Stimulated activated CD4-positive, alpha-beta T cell treated with anti-CD3 and anti-CD28 coated beads, Interleukin-15, amount 100 ng/mL, for 1 hour (primary cell): ENCODE measurements around the gene TTC22.

Experiments used
- DNase-seq, 2 donors: peaks; one replicate each; pipeline ENCODE4 v3.0.0-alpha.2; 2020; ENCODE audit warnings: low read depth in 1 of 2, low spot score in 1 of 2

The TTC22 gene

DNA sequence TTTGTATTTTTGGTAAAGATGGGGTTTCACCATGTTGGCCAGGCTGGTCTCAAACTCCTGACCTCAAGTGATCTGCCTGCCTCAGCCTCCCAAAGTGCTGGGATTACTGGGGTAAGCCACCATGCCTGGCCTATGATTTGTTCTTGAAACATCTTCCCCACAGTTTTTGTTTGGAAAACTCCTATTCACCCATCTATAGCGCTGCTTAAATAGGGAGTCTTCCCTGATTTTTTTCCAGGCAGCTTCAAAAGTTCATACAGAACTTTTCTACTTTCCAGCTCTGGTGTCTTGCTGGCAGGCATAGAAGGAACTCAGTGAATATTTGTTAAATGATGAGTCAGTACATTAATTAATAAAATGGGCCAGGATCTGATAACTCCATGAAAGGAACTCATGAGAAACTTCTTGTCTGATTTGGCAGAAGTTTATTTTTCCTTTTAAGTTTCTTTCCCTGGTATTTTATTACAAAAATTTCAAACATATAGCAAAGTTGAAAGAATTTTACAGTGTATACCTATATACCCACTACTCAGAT, 33.0 kb upstream of the TTC22 start:
- DNase-seq = no peak

DNA sequence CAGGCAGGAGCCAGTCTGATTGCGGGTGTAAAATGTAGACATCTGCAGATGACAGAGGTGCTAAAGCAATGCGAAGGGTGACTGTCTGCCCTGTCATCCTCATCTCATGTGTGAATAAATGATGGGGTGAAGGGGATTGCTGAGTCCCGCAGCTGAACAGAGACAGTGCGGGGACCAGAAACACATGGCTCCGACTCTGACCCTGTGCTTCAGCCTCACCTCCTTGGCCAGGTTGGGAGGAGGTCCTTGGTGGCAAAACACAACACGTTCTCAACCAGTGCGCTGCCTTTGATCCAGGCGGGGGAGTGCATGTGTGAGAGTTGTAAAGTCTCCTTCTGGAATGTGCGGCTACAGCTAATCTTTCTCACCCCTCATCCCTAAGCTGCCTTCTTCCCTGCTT, 32.0 kb upstream of the TTC22 start:
- no peak for DNase-seq

DNA sequence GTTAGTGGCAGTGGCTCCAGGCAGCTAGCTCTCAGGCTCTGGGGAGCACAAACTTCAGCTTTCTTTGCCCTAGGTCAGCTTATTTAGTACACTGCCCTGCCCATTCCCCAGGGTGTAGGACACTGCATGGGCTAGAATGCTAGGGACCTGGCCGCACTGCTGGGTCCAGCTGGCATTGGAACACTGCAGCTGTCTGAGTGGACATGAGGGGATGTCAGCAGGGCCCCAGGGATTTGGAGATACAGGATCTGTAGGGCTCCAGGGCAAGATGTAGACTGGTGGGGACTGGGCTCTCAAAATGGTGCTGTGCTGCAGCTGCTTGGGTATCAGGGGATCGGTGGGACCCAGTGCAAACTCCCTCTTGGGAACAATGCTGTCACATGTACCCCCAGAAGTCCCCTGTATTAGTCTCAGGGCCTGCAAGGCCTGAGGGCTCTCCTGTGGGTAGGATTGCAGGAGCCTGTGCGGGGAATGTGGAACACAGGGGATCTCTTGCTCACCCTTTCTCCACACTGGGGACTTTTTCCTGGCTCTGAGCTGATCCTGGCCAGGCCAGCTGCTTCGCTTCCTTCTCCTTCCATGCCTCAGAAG, 25.2 kb upstream of the TTC22 start:
- DNase-seq = no peak

DNA sequence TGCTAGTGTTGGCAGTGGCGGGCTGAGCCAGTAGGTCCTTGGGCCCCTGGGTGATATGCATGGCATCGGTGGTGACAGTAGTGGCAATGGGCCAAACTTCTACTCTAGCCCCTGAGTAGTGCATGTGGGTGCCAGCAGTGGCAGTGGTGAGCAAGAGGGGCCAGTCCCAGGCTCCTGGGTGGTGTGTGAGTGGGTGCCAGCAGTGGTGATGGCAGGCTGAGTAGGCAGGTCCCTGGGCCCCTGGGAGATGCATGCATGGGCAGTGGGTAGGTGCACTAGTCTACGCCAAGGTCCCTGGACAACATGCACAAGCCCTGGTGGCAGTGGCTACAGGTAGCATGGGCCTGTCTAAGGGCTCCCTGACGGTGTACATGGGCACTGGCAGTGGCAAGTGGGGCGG, 24.6 kb upstream of the TTC22 start:
- no peak for DNase-seq

DNA sequence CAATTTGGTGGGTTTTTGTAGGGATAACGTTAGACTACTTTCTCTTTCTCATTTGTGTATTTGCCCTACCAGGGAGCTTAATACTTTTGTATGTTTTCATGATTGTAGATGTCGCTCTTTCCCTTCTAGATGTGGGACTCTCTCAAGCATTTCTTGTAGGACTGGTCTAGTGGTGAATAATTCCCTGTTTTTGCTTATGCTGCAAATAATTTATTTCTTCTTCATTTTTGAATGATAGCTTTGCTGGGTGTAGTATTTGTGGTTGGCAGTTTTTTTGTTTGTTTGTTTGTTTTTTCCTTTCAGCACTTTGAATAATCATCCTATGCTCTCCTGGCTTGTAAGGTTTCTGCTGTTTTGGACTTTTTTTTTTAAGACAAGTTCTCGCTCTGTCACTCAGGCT, 22.5 kb upstream of the TTC22 start:
- no peak for DNase-seq

DNA sequence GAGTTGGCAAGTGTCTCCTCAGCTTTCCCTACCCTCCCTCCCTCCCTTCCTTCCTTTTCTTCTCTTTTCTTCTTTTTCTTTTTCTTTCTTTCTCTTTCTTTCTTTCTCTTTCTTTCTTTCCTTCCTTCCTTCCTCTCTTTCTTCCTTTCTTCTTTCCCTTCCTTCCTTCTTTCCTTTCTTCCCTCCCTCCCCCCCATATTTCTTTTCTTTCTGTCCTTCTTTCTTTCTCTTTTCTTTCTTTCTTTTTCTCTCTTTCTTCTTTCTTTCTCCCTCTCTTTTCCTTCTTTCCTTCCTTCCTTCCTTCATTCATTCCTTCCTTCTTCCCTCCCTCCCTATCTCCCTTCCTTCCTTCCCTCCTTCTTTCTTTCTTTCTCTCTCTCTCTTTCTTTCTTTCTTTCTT, 18.6 kb upstream of the TTC22 start:
- no peak for DNase-seq

DNA sequence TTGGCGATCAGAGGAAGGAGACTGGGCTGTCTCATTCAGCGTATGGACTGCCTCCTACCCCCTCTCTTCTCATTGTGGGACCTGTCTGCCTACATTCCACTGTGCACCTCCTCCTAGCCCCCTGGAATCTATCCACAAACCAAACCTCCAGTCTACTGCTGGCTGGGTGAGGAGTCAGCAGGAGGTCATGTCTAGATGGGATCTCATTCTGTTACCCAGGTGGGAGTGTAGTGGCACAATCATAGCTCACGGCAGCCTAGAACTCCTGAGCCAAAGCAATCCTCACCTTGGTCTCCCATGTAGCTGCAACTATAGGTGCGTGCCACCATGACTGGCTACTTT, 18.0 kb upstream of the TTC22 start:
- DNase-seq = no peak

DNA sequence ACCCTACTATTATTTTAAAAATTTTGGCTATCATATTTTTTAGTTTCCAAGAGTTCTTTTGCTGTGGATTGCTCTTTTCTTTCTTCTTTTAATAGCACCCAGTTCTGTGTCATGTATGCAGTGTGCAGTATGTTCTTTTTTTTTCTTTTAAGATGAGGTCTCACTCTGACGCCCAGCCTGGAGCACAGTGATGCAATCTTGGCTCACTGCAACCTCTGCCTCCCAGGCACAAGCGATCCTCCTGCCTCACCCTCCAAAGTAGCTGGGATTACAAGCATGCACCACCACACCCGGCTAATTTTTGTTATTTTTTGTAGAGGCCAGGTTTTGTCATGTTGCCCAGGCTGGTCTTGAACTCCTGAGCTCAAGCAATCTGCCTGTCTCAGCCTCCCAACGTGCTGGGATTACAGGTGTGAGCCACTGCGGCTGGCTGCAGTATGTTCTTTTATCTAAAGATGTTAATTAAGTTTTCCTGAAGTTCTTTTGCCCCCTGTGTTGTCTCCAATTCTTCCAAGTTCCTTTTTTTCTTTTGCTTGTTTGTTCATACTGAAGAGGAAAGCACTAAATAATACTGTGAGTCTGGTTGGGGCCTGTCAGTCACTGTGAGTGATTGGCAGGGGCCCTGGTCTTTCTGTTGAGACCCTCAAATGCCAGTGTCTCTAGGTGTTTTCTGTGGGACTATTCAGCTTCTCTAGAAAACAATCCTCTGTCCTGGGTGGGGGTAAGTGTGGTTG, 17.5 kb upstream of the TTC22 start:
- no peak for DNase-seq

DNA sequence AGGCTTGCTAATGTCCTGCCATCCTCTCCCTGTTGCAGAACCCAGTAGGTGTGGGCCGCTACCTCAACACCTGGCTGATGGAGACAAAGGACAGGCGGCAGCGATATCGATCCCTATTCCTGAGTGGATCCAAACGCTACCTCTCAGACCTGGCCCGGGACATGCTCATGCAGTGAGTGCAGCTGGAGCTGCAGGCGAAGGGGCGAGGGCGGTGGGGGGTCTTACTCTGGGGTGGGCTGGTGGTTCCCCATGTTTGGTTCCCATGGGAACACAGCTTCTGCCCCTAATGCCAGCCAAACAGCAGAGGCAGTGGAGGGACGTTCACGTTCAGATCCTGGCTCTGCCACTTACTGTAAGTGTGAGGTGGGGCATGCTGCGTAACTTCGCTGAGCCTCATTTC, 15.8 kb upstream of the TTC22 start:
- DNase-seq = no peak

DNA sequence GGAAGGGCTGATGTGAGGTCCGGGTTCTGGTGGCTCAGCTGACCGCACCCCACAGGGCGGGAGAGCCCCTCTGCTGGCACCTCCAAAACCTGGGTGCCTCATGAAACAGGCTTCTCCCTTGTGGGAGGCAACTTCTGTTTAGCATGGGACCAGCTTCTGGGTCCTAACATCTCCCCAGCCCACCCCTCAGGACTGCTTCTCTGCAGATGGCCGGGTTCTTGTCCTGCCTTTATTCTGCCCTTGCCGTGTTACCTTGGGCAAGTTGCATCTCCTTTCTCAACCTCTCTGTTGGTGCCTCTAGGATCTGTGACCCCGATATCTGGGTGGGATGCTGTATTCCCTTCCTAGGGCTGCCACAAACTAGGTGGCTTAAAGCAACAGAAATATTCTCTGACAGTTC, 15.0 kb upstream of the TTC22 start:
- DNase-seq = no peak

DNA sequence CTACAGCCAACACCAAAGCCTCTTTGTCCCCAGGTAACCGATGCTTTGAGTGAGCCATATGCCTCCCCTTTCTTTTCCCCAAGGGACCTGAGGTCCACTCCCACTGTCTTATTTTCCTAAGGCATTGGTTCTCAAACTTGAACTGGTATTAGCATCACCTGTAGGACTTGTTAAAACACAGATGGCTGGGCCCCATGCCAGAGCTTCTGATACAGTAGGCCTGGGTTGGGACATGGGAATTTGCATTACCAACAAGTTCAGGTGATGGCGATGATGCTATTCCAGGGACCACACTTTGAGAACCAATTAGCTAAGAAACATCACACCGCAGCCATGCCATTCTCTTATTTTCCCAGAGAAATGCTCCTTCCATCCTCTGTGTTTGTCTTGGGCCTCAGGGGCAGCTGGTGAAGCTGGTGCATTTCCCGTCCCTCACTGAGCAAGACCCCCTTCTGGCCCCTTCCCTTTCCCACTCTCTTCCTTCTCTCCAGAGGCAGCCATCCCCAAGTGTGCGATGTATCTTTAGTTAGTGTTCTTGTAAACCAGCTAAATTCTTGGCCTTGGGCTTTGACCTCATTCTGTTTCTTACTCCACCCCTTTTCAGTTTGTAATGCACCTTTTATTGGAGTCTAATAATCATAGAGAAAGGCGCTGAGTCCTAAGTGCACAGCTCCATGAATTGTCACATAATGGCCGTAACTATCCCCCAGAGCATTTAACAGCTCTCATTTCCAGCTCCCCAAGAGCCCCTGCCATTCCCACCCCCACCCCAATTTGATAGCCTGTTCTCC, 14.2 kb upstream of the TTC22 start:
- no peak for DNase-seq

DNA sequence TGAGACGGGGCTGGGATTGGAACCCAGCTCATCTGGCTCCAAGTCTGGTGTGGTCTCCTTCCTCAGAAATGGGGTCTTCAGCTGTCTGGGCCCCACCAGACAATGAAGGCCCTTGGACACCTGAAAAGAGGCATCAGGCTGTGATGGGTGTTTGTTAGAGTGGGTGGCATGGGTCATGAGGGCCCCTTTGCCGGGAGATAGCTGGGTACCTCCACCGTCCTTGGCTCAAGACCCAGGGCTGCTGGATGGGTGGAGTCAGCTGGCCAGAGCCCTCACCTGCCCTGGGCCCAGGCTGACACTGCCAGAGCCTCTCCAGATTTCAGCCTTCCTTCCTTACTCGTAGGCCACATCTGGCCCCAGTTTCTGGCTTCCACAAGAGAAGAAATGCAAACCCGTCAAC, 13.4 kb upstream of the TTC22 start:
- DNase-seq = no peak

DNA sequence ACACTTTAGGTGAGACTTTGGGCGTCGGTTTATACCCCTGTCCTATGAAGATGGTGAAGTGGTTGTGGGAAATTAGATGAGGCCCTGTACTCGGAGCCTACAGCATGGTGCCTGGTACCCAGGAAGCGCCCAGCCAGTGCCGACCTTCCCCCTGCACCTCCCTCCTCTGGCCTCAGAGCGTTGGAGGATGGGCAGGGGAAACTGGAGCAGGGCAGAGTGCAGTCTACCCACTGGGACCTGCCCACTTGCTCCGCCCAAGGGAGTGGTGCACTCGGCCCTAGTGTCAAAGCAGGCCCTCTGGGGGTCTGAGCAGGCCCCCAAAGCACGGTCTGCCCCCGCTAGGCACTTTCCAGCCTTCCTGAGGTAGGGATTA, 13.0 kb upstream of the TTC22 start:
- DNase-seq = no peak

DNA sequence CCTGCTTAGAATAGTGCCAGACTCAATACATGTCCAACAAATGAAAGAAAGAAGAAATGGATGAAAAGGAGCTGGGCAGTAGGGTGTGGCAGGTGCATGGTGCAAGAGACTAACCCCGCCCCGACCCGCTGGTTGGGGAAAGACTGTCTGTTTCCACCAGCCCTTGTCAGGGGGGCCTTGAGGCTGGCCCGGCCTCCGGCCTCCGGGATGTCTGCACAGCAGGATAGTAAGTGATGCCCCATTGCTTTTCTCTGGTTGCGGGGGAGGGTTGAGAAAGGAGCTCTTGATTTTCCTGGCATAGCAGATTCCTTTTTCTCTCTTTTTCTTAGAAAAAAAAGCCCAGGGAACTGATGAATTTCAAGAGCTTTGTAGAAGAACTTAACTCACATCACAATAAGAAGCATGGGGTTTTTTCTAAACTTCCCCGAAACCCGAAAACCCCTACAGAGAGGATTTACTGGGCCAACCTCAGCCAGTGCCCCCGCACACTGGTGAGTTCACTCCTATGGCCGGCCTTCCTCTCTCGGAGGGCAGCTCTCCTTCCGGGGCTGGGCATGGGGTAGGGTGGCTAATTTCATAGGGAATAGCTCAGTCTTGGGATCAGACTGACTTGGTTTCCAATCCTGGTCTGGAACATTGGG, 12.5 kb upstream of the TTC22 start:
- DNase-seq = no peak

DNA sequence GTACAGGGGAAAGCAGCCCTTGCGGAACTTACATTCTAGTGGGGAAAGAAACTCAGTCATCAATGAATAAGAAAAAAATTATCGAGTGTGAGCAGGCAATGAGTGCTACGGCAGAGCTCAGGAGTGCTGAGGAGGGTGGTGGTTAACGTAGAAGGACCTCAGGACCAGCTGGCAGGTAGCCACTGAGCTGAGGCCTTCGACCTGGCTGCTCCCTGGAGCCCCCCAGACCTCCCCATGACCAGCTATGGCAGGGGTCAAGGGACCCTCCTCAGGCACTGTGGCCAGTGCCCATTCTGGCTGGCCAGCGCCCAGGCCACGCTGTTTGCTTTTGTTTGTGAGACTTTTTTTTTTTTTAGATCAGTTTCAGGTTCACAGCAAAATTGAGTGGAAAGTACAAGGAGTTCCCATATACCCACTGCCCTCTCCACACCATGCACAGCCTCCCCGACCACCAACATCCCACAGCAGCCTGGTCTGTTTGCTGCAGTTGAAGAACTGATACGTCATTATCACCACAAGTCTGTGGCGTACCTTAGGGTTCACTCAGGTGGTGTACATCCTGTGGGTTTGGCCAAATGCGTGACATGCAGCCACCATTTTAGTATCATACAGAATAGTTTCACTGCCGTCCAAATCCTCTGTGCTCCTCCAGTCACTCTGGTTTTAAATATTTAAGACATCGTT, 11.8 kb upstream of the TTC22 start:
- no peak for DNase-seq

DNA sequence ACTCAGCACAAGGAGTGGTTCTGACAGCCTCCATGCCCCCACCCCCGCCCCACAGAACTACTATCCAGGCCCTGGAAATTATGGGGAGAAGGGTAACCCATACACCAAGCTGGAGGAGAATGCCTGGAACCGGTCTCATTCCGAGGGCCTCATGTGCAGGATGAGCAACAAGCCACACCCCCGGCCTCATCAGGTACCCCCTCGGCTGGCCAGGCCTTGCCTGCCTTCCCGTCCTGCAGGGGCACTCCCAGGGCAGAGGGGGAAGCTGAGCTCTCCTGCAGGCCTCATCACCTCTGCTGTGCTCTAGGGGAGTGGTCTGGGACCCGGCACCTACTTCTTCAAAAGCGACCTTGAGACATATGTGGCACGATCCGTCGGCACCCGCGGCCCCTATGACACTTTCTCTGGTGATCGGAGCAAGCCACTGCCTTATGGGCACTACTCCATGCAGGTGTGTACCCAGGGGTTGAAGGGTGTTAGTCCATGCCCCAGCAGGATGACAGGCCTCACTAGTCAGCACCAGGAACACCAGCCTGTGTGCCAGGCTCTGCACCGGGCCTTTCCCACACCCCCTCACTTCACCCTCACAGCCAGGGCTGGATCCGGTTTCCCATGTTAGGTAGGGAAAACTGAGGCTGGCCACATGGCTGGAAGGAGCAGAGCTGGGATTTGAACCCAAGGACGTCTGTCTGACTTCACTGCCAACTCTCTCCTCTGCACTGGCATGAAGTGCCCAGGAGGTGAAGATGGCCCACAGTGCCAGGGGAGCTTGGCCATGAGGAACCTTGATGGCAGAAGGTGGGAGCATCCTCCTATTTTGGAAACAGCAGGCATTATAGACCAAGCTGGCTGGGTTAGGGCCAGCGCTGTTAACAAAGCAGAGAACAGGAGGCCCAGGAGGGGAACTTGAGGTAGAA, 10.9 kb upstream of the TTC22 start:
- no peak for DNase-seq

DNA sequence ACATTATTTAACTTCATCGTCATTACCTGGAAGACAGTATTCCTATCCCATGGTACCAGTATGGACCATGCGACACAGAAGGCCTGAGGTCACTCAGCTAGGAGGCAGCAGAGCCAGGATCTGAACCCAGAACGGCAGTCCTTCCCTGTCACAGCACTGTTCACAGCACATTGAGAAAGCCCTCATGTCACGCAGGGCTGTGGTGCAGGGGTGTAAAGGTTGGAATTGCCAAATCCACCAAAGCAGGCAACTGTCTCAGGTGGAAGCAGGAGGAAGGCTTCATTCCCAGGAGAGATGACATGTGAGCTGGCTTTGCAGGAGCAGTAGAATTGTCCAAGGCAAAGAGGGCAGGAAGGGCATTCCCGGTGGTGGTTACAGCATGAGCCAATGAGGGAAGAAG, 9.9 kb upstream of the TTC22 start:
- DNase-seq = no peak

DNA sequence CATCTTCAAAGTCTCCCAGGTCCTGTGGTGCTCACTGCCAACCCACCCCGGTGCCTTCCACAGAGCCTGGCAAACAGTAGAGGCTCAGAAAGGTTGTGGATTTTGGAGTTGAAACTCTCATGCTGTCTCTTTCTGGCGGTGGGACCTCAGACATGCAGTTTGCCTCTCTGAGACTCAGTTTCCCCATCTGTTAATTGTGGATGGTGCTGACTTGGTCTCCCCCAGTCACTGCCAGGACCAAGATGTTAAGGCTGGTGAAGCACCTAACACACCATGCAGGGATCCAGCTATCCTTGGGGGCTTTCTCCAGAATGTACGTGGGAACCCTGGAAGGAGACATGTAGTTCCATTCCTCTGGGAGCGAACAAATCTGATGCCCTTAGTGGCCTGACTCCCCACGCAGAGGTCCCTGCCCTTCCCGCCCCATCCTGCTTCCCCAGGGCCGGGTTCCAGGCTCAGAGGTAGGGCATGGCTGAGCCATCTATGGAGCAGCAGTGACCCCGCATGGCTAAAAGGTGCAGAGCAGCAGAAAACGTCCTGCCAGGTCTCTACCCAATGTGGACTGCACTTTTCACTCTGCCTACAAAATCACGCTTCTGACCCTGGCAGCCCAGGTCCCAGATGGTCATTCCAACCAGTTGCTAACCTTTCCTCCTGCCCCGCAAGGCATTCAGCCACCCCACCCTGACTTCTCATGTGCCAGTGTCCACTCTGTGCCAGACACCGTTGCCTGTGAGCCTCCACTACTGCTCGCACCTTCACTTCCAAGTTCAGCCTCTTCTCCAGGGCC, 9.2 kb upstream of the TTC22 start:
- peak; percentile 20 to 62 for DNase-seq

DNA sequence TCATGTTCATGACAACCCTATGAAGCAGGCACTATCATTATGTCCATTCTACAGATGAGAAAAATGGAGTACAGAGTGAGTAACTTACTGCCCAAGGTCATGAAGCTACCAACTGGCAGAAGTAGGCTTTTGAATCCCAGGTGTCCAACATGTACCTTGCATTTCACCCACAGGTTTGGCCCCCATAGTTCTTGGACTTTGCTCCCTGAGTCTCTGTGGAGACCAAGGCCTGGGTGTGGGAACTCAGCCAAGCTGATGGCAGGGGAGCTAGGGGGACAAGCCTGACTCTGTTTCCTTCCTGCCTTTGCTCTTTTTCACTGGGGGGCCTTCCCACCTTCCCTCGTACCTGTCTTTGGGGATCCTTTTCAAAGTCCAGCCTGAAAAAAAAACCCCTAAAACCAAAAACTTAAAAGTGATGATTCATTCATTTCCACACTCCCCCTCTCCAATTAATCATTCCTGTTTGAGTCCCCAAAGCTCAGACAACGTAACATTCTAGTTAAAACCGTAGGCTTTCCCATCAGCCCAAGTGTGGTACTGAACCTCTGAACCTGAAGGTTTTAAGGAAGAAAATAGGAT, 8.5 kb upstream of the TTC22 start:
- DNase-seq = no peak
